HK-2 (cell line): Measurements from ENCODE around the gene COMMD1.
"Not testable (repeated sequence)": the region's sequence is repeated elsewhere in the genome, so short reads cannot be mapped to it uniquely, and the experiment has no call there.

Experiments used
- DNase-seq: peaks from one replicate; pipeline ENCODE4 v3.0.0-alpha.2; 2018; ENCODE audit not compliant: unreplicated experiment

The COMMD1 gene

GRCh38 chr2:61924895-61925663 lies 19.6 kb downstream of the COMMD1 start:
- DNase-seq: no peak

- no peak for DNase-seq
Observed at GRCh38 chr2:61926531-61927477, 21.3 kb downstream of the COMMD1 start.

GRCh38 chr2:61928826-61929461 lies 23.5 kb downstream of the COMMD1 start:
- DNase-seq: no peak

GRCh38 chr2:61937098-61937497 lies 31.6 kb downstream of the COMMD1 start:
- DNase-seq: no peak

- no peak for DNase-seq
Observed at GRCh38 chr2:61937886-61938285, 32.4 kb downstream of the COMMD1 start.

GRCh38 chr2:61938511-61938910 lies 33.0 kb downstream of the COMMD1 start:
- DNase-seq: no peak

- no peak for DNase-seq
Observed at GRCh38 chr2:61943251-61943650, 37.8 kb downstream of the COMMD1 start.

- DNase-seq: no peak
Observed at GRCh38 chr2:61946666-61947065, 41.2 kb downstream of the COMMD1 start.

GRCh38 chr2:61948661-61949457 lies 43.4 kb downstream of the COMMD1 start:
- DNase-seq: no peak

- no peak for DNase-seq
Observed at GRCh38 chr2:61949458-61949713, 43.9 kb downstream of the COMMD1 start.

GRCh38 chr2:61949714-61950560 lies 44.5 kb downstream of the COMMD1 start:
- DNase-seq: no peak

- no peak for DNase-seq
Observed at GRCh38 chr2:61950571-61951315, 45.3 kb downstream of the COMMD1 start.

- DNase-seq: no peak
Observed at GRCh38 chr2:61951881-61952280, 46.4 kb downstream of the COMMD1 start.

GRCh38 chr2:61952288-61952687 lies 46.8 kb downstream of the COMMD1 start:
- DNase-seq: no peak

- not testable (repeated sequence) for DNase-seq
Observed at GRCh38 chr2:61954856-61955255, 49.4 kb downstream of the COMMD1 start.

GRCh38 chr2:61959381-61960293 lies 54.2 kb downstream of the COMMD1 start:
- DNase-seq: no peak

- DNase-seq: no peak
Observed at GRCh38 chr2:61961231-61961901, 55.9 kb downstream of the COMMD1 start.
